ENCODE measurements around the gene DIP2C. TPM values are rescaled to one million over a fixed set of nuclear protein-coding genes. Genes with fewer than 3 reads are reported as not detected.
A peak's percentile ranks its signal among the peaks of the same experiment; 100 is the strongest.

DIP2C gene
- total RNA-seq, 4 donors from 2014 or later, result 10.5 to 40.5 (median 19.5) TPM

- TF ChIP-seq CTCF (IDR thresholded peaks at IDR 0.05), result no peak
- no peak for TF ChIP-seq POLR2A (IDR thresholded peaks at IDR 0.05)
- DNase-seq, result no peak
- Histone ChIP-seq H3K4me3 (no peak overlapping the region), H3K4me1 (no peaks in the 10 kb centered on the region), H3K9me3 (no peaks in the 10 kb centered on the region), H3K36me3 (no peaks in the 10 kb centered on the region), H3K27ac (peak overlapping the region in 1 of 2 donors; percentile 21), H3K27me3 (no peaks in the 10 kb centered on the region)
- intact Hi-C loops (cut with DNase I; ENCODE audit: low total_unique reads), result no loop called here
Observed at GRCh38 chr10:289581-289980, 399.9 kb downstream of the DIP2C start.

GRCh38 chr10:288316-289200 lies 400.9 kb downstream of the DIP2C start:
- intact Hi-C loops (cut with DNase I; ENCODE audit: low total_unique reads), result no loop called here
- Histone ChIP-seq H3K36me3 (no peaks in the 10 kb centered on the region), H3K4me1 (no peaks in the 10 kb centered on the region), H3K27ac (no peak overlapping the region), H3K9me3 (no peaks in the 10 kb centered on the region), H3K27me3 (no peaks in the 10 kb centered on the region), H3K4me3 (no peak overlapping the region)
- TF ChIP-seq POLR2A (IDR thresholded peaks at IDR 0.05) (no peak), CTCF (IDR thresholded peaks at IDR 0.05) (no peak)
- no peak for DNase-seq

- no peak overlapping the region for H3K27ac ChIP-seq
- intact Hi-C loops (cut with DNase I; ENCODE audit: low total_unique reads), result no loop called here
- H3K36me3 ChIP-seq, result no peaks in the 10 kb centered on the region
- H3K27me3 ChIP-seq, result no peaks in the 10 kb centered on the region
- H3K4me3 ChIP-seq, result no peak overlapping the region
- no peak for DNase-seq
- TF ChIP-seq CTCF (IDR thresholded peaks at IDR 0.05) (no peak), POLR2A (IDR thresholded peaks at IDR 0.05) (no peak)
- H3K9me3 ChIP-seq, result no peaks in the 10 kb centered on the region
- H3K4me1 ChIP-seq, result no peaks in the 10 kb centered on the region
Observed at GRCh38 chr10:287814-288213, 401.7 kb downstream of the DIP2C start.

DNA sequence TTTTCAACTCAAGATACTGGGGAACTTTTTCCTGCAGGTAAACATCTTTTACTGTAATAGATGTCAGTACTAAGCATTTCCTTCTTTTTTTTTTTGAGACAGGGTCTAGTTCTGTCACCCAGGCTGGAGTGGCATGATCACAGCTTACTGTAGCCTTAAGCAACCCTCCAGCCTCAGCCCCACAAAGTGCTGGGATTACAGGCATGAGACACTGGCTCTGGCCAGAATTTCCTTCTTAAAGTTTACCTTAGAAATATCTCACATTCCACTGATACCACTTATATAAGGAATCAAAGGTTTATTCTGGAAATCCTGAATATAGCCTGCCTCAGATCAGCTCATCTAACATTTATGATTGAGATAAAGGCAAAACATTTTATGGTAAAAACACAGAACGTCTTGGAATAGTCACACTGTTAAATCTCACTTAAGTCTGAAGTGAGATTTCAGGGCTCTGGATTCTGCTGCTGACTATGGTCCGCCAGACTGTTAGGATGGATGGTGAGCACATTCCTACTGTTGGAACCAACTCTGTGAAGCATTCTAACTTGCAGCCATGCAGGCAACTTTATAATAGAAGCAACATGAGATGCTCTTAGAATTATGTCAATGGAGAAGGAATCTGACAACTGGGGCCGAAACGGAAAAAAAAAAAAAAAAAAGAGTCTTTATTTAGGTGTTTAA lies 402.3 kb downstream of the DIP2C start:
- no peak for DNase-seq
- Histone ChIP-seq H3K9me3 (no peaks in the 10 kb centered on the region), H3K36me3 (no peaks in the 10 kb centered on the region), H3K27me3 (no peaks in the 10 kb centered on the region), H3K27ac (no peak overlapping the region), H3K4me3 (no peak overlapping the region), H3K4me1 (no peaks in the 10 kb centered on the region)
- no peak for TF ChIP-seq CTCF (IDR thresholded peaks at IDR 0.05)
- no peak for TF ChIP-seq POLR2A (IDR thresholded peaks at IDR 0.05)
- intact Hi-C loops (cut with DNase I; ENCODE audit: low total_unique reads), result no loop called here

GRCh38 chr10:285216-285615 lies 404.3 kb downstream of the DIP2C start:
- Histone ChIP-seq H3K36me3 (no peaks in the 10 kb centered on the region), H3K9me3 (no peaks in the 10 kb centered on the region), H3K27me3 (no peaks in the 10 kb centered on the region), H3K27ac (no peak overlapping the region), H3K4me1 (no peaks in the 10 kb centered on the region), H3K4me3 (no peak overlapping the region)
- DNase-seq, result no peak
- no peak for TF ChIP-seq POLR2A (IDR thresholded peaks at IDR 0.05)
- TF ChIP-seq CTCF (IDR thresholded peaks at IDR 0.05), result no peak
- intact Hi-C loops (cut with DNase I; ENCODE audit: low total_unique reads), result no loop called here
